GM19240 (cell line): ENCODE data around the gene HCN3.
A peak's percentile ranks its signal among the peaks of the same experiment; 100 is the strongest.

ENCODE experiments used
- DNase-seq: peaks from one replicate; pipeline ENCODE4 v3.0.0; 2011; ENCODE audit warnings: low spot score; ENCODE audit not compliant: insufficient read length

Gene HCN3

GRCh38 chr1:155254228-155254713 is 23.0 kb upstream of the HCN3 start:
- no peak for DNase-seq

- no peak for DNase-seq
These were observed 22.5 kb upstream of the HCN3 start for GRCh38 chr1:155254714-155255242.

GRCh38 chr1:155255243-155256007 is 21.8 kb upstream of the HCN3 start, which contains the start of gene ENTREP3:
ENTREP3 (minus strand) TSS chr1:155255483; CDS start chr1:155254877, 606 bp downstream.
- DNase-seq = peak; percentile 84

- DNase-seq = no peak
These were observed 21.0 kb upstream of the HCN3 start for GRCh38 chr1:155256058-155256852.

- no peak for DNase-seq
These were observed 17.0 kb upstream of the HCN3 start for GRCh38 chr1:155260276-155260675.

GRCh38 chr1:155261493-155261851 is 15.8 kb upstream of the HCN3 start:
- DNase-seq = no peak

GRCh38 chr1:155261852-155262673 is 15.2 kb upstream of the HCN3 start, which contains the start of gene SCAMP3:
SCAMP3 (minus strand) TSS chr1:155262360; CDS start chr1:155262151, 209 bp downstream.
- DNase-seq = peak; percentile 99

GRCh38 chr1:155263067-155263466 is 14.2 kb upstream of the HCN3 start:
- DNase-seq = no peak

- DNase-seq = no peak
These were observed 10.7 kb upstream of the HCN3 start for GRCh38 chr1:155266553-155266952.

- no peak for DNase-seq
These were observed 9.9 kb upstream of the HCN3 start for GRCh38 chr1:155267373-155267772.

- no peak for DNase-seq
These were observed 8.6 kb upstream of the HCN3 start for GRCh38 chr1:155268630-155269029.

- DNase-seq = no peak
These were observed 7.9 kb upstream of the HCN3 start for GRCh38 chr1:155269381-155269780.

GRCh38 chr1:155272466-155273342 is 4.6 kb upstream of the HCN3 start:
- DNase-seq = peak; percentile 47

GRCh38 chr1:155273343-155274245 is 3.7 kb upstream of the HCN3 start, which contains the start of gene CLK2:
CLK2 (minus strand) TSS chr1:155273504; CDS start chr1:155270977, 2,527 bp downstream.
- DNase-seq = peak; percentile 97

- peak; percentile 65 for DNase-seq
These were observed 832 bp downstream of the HCN3 start for GRCh38 chr1:155277902-155278688.

- DNase-seq = no peak
These were observed 1.5 kb downstream of the HCN3 start for GRCh38 chr1:155278689-155279160.

GRCh38 chr1:155279268-155279667 is 2.0 kb downstream of the HCN3 start:
- no peak for DNase-seq

GRCh38 chr1:155282488-155283091 is 5.3 kb downstream of the HCN3 start:
- no peak for DNase-seq
